IPS DF 6.9 (cell line): ENCODE measurements around the gene KRT13.

Experiments
- DNase-seq: peaks from one replicate; pipeline ENCODE4 v3.0.0-alpha.2; 2013; ENCODE audit warnings: low read depth, low spot score
- H3K27ac ChIP-seq: one replicate; pipeline ENCODE4 v1.5.1; 2013; ENCODE audit warnings: low read length, control low read depth
- H3K27me3 ChIP-seq: 2 replicates; pipeline ENCODE4 v1.6.1; 2013; ENCODE audit warnings: mild to moderate bottlenecking, low read length; ENCODE audit not compliant: control insufficient read depth, insufficient read depth
- H3K36me3 ChIP-seq: 2 replicates; pipeline ENCODE4 v1.6.1; 2013; ENCODE audit warnings: low read length; ENCODE audit not compliant: control insufficient read depth, insufficient read depth
- H3K4me1 ChIP-seq: 2 replicates; pipeline ENCODE4 v1.6.1; 2013; ENCODE audit warnings: low read length; ENCODE audit not compliant: control insufficient read depth, insufficient read depth
- H3K4me3 ChIP-seq: 2 replicates; pipeline ENCODE4 v1.5.1; 2013; ENCODE audit warnings: mild to moderate bottlenecking, low read length
- H3K9me3 ChIP-seq: 2 replicates; pipeline ENCODE4 v1.6.1; 2013; ENCODE audit warnings: low read length, inconsistent platforms; ENCODE audit not compliant: control insufficient read depth, insufficient read depth
- WGBS: extraction: QIAGEN DNeasy Blood & Tissue Kit; methylation state at CpG from one replicate; pipeline ENCODE4 v1.1.7; 2013; ENCODE audit warnings: mixed read lengths, missing lambda C conversion rate; ENCODE audit not compliant: insufficient read length, insufficient coverage; 5-methylcytosine and 5-hydroxymethylcytosine counted together

The KRT13 gene

DNA sequence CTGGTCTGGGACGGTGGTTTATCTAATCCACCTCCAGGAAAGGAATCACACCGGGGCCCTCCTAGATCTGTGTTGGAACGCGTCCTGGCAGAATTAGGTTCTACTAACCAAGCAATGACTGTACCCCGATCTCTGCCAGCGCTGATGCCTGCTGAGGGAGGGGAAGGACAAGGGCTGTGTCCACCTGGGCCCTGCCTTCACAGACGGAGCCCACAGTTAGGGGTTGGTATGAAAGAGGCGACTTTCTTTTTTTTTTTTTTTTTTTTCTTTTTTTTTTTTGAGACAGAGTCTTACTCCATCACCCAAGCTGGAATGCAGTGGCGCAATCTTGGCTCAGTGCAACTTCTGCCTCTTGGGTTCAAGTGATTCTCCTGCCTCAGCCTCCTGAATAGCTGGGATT, 32.6 kb upstream of the KRT13 start:
- H3K36me3 ChIP-seq, result no peaks in the 10 kb centered on the region
- H3K4me1 ChIP-seq, result peaks cover 14% of the 10 kb centered on the region
- DNase-seq, result no peak
- H3K4me3 ChIP-seq, result no peak overlapping the region
- H3K27me3 ChIP-seq, result no peaks in the 10 kb centered on the region
- no peaks in the 10 kb centered on the region for H3K9me3 ChIP-seq
- H3K27ac ChIP-seq, result no peak overlapping the region
- no CpG with 5 or more reads among the region's 9 CpGs for WGBS

DNA sequence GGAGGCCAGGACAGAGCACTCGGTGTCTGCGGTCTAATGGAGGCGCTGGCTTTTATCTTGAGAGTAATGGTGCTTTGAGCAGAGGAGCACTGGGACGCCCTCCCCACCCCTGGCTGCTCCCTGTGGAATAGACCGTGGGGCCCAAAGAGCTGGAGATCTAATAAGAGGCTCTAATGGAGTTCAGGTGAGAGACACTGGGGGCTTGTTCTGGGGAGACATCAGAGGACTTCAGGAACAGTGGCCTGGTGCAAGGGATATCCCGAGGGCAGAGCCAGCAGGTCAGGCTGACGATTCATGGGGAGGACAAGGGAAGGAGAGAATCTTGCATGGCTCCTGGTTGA, 32.2 kb upstream of the KRT13 start:
- H3K36me3 ChIP-seq, result no peaks in the 10 kb centered on the region

DNA sequence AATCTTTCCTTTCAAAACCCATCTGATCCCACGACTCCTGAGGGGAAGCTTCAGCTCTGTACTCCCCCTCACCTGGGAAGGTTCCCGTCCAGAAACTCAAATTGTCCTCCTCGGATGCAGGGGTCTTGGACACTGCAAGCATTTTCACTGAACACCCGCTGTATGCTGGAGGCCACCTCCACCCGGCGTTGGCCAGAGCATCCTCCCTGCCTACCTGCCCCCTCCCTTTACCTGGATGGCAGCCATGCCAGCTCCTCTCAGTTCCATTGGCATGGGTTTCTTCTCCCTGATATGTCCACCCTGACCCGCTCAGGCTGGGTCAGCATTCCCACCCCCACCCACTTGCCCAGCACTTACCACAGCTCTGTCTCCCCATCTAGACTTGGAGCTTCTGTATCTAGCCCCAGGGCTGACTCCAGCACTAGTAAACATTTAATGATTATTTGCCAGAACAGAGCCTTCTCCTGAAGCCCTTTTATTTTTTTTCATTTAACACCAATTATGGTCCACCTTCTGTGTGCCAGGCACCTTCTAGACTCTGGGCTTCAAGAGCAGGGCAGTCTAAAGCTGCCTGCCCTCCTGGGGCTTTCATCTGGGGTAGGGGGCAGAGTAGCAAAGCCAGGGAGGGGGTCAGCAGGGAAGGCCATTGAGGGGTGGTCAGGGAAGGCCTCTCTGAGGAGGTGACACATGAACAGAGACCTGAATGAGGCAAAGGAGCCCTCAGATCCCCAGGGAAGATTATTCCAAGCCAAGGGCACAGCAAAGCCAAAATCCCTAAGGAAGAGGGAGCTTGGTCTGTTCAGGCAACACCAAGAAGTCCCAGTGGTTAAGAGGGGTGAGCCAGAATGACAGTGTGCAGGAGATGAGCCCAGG, 31.6 kb upstream of the KRT13 start:
- Histone ChIP-seq H3K4me3 (no peak overlapping the region), H3K36me3 (no peaks in the 10 kb centered on the region), H3K27me3 (no peaks in the 10 kb centered on the region), H3K27ac (no peak overlapping the region), H3K4me1 (peaks cover 14% of the 10 kb centered on the region), H3K9me3 (no peaks in the 10 kb centered on the region)
- DNase-seq, result no peak
- no CpG with 5 or more reads among the region's 7 CpGs for WGBS

More for the DNA sequence above, 32.2 kb upstream of the KRT13 start:
- H3K27me3 ChIP-seq, result no peaks in the 10 kb centered on the region
- no peak for DNase-seq
- WGBS, result no CpG with 5 or more reads among the region's 7 CpGs
- no peak overlapping the region for H3K27ac ChIP-seq
- H3K9me3 ChIP-seq, result no peaks in the 10 kb centered on the region
- peaks cover 14% of the 10 kb centered on the region for H3K4me1 ChIP-seq
- no peak overlapping the region for H3K4me3 ChIP-seq

DNA sequence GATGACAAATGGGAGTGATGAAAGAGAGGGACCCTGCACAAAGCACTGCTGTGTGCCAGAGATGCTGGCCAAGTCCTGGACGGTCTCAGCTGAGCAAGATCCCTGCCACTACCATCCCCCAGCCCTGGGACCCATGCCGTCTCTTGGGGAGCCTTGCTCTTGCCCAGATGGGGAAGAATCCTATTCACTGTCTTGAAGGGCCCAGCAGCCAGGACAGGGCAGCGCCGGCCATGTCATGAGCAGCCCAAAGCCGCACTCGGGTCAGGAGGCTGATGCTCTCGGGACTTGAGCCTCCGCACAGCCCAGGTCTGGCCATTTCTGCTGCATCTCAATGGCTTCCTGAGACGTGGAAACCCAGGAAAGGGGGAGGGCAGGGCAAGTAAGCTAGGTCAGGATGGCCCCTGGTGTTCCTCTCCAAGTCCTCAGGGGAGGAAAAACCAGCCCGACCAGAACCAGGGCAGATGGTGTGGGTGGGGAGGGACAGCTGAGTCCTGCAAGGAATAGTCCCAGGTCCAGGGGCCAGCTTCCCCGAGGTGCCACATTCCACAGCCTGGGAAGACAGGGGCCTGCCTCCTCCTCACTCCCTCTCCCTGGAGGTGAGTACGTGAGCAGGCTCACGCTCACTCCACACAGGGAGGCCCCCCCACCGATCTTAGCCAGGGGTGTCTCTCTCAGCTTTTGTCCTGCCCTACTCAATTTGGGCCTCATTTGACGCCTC, 30.5 kb upstream of the KRT13 start:
- Histone ChIP-seq H3K9me3 (no peaks in the 10 kb centered on the region), H3K27me3 (no peaks in the 10 kb centered on the region), H3K36me3 (no peaks in the 10 kb centered on the region), H3K4me3 (no peak overlapping the region), H3K4me1 (peaks cover 14% of the 10 kb centered on the region), H3K27ac (no peak overlapping the region)
- no peak for DNase-seq
- no CpG with 5 or more reads among the region's 15 CpGs for WGBS

DNA sequence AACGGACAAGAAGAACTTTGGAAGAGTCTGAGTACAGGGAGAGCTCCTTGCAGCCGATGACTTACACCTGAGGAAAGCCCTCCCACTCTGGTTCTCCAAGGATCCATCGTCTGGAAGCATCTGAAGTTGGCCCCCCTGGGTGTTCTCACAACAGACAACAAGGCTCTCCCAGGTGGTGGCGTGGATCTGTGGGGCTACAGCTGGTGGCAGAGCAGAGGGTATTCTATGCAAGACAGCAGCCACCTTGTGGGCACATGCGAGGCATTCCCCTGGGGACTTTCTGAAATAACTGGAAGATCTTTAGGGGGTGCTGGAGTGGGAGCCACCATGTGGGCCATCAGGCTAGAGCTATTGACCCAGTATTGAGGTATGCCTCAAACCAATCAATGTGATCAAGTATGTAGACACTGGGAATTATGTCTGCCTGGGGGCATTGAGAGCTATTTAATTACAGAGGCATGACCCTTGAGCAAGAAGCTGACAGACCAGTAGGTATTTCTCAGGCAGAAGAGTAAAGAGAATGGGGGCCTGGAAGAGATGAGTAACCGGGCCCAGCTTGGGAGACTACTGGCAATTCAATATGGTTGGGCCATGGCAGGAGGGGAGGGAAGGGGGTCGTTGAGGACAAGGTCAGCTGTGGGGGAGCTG, 29.6 kb upstream of the KRT13 start:
- Histone ChIP-seq H3K36me3 (no peaks in the 10 kb centered on the region), H3K27me3 (no peaks in the 10 kb centered on the region), H3K9me3 (no peaks in the 10 kb centered on the region), H3K27ac (no peak overlapping the region), H3K4me3 (no peak overlapping the region), H3K4me1 (peaks cover 14% of the 10 kb centered on the region)
- no peak for DNase-seq
- no CpG with 5 or more reads among the region's 7 CpGs for WGBS

DNA sequence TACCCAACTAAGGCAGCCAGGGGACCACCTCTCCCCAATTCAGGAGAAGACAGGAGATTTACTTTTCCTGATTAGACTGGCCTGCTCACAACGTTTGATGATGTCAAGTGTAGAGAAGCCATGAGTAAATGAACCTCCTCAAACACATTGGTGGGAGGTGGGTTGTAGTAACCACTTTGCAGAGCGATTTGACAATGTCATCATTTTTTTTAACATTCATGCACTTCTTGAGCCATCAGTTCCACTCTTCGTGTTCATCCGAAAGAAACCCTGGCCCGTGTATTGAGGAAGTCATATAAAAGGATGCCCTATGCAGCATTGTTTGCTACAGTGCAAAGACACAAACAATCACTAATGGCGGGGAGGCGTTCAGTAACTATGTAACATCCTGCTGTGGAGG, 28.2 kb upstream of the KRT13 start:
- no CpG with 5 or more reads among the region's 7 CpGs for WGBS
- Histone ChIP-seq H3K36me3 (no peaks in the 10 kb centered on the region), H3K27ac (no peak overlapping the region), H3K4me1 (peaks cover 14% of the 10 kb centered on the region), H3K27me3 (no peaks in the 10 kb centered on the region), H3K4me3 (no peak overlapping the region), H3K9me3 (no peaks in the 10 kb centered on the region)
- DNase-seq, result no peak

DNA sequence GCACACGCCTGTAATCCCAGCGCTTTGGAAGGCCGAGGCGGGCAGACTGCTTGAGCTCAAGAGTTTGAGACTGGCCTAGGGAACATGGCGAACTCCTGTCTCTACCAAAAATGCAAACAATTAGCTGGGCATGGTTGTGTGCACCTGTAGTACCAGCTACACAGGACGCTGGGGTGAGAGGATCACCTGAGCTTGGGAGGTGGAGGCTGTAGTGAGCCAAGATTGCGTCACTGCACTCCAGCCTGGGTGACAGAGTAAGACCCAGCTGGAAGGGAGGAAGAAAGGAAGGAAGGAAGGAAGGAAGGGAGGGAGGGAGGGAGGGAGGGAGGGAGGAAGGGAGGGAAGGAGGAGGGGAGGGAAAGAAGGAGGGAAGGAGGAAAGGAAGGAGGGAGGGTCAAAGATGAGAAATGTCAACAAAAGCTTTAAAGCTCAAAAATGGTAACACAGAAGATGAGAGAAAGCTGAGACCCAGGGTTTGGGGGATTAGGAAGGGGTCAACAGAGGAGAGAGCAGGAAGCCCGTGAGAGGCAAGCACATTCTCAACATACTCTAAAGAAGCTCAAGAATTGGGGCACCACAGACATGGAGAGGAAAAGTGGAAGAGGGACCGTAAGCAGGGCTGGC, 27.6 kb upstream of the KRT13 start:
- no peaks in the 10 kb centered on the region for H3K9me3 ChIP-seq
- H3K36me3 ChIP-seq, result no peaks in the 10 kb centered on the region
- WGBS, result no CpG with 5 or more reads among the region's 9 CpGs
- no peak overlapping the region for H3K27ac ChIP-seq
- no peaks in the 10 kb centered on the region for H3K27me3 ChIP-seq
- no peak overlapping the region for H3K4me3 ChIP-seq
- DNase-seq, result no peak
- H3K4me1 ChIP-seq, result peaks cover 12% of the 10 kb centered on the region

DNA sequence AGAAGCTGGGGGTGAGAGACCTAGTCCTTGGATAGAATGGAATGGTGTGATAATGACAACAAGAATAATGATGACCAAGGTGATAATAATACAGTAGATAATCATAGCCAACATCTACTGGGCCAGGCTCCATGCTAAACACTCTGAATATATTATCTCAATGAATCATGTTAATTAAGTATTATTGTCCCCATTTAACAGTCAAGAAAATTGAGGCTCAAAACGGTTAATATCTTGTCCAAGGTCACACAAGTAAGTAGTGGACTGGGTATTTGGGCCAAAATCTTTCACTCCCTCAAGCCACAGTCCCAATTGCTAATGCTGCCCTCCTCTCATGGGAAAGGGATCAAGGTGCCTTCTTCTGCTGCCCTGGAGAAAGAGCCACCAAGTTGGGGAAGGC, 26.6 kb upstream of the KRT13 start:
- no peak for DNase-seq
- Histone ChIP-seq H3K9me3 (no peaks in the 10 kb centered on the region), H3K36me3 (no peaks in the 10 kb centered on the region), H3K27me3 (no peaks in the 10 kb centered on the region), H3K4me3 (no peak overlapping the region), H3K4me1 (peaks cover 12% of the 10 kb centered on the region), H3K27ac (no peak overlapping the region)
- WGBS, result no CpG with 5 or more reads among the region's 1 CpG

DNA sequence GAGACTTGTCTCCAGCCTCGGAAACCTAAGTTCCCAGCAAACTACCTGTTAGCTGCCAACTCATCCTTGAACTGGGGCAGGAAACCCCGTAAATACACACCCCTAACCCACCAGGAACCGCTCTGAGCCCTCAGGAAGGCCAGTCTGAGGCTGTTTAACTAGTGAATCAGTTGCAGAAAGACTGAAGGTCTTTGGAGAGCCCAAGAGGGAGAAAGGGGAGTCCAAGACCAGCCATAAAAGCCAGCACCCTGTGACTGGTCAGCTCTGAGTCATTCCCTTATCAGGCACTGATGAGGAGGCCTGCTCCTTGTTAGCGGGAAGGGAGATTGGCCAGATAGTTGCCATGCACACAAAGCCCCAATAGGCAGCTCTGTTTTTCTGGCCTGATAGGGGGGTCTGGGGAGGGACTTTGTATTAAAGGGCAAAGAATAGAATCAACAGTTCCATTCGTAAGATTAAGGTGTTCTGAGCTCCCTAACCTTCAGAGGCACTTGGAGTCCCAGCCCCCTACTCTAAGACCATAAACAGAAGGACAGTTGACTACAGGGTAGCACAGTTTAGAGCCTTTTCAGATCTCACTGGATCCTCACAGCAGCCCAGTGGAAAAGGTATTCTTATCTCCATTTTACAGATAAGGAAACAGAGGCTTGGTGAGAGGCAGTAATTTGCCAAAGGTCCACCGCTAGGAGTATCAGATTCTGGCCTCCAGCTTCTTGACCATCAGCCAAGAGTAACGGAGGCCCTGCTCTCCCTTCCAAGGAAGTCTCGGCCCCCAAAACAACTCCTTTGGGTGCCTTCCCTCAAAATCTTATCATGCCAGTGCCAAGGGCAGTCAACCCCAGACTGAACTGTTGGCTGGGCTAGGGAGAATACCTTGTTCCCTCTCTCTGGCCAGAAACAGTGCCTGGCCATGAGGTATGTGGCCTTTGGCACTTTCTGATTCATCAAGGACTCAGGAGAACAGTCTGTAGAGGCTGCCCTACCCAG, 24.9 kb upstream of the KRT13 start:
- Histone ChIP-seq H3K9me3 (no peaks in the 10 kb centered on the region), H3K4me1 (peaks cover 7% of the 10 kb centered on the region), H3K27ac (no peak overlapping the region), H3K36me3 (no peaks in the 10 kb centered on the region), H3K27me3 (no peaks in the 10 kb centered on the region), H3K4me3 (no peak overlapping the region)
- no peak for DNase-seq
- no CpG with 5 or more reads among the region's 8 CpGs for WGBS
